GM18861 (cell line): Measurements from ENCODE around the gene FGF14.

Experiments used
- ATAC-seq: cut with Tn5 transposase; IDR thresholded peaks from one replicate; pipeline ENCODE4 v1.9.1; 2021; ENCODE audit not compliant: unreplicated experiment

Gene FGF14

GRCh38 chr13:101828119-101828518 is 573.7 kb downstream of the FGF14 start:
- no peak for ATAC-seq

DNA sequence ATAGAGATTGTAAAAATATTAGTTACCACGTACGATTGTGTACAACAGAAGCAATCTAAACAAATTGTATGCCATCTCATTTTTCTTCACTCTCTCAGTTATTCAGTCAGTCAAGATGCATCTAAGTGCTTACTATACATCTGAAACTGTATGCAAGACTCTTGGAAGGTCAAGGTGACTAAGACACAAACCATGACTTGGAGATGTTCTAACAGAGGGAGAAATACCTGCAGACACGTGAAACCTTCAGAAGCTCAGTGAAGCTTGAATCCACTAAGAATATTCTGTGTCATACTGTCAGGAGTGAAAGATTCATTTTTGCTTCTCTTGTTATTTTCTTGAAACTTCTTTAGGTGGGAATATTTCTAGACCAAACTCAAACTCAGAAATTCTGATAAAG is 584.0 kb downstream of the FGF14 start:
- no peak for ATAC-seq

DNA sequence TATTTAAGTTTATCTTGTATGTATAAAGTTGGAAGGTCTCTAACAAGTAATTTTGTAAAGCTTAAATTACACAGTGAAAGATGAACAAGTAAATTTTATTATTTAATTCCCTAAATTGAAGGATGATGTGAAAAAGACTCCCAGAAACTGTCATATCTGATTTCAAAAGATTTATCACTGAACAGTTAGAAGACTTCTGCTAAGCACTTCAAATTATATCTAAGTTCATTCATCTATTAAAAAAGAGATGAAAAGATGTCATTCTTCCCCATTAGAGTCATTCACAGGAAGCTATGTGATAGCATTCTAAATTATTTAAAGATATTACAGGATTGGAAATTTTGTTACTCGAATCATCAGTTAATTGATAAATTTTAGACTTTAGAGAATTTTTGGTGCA is 590.0 kb downstream of the FGF14 start:
- no peak for ATAC-seq

DNA sequence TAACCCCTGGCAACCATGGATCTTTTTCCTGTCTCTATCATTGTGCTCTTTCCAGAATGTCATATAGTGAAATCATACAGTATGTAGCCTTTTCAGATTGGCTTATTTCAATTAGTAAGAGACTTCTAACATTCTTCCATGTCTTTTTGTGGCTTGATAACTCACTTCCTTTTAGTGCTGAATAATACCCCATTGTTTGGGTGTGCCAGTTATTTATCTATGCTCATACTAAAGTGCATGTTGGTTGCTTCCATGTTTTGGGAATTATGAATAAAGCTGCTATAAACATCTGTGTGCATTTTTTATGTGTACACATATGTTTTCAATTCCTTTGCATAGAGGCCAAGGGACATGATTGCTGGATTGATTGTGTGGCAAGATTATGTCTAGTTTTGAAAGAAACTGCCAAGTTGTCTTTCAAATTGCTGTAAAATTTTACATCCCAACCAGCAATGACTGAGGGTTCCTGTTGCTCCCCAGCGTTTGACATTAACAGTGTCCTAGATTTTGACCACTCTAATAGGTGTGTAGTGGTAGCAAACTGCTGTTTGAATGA is 590.5 kb downstream of the FGF14 start:
- ATAC-seq, result no peak

DNA sequence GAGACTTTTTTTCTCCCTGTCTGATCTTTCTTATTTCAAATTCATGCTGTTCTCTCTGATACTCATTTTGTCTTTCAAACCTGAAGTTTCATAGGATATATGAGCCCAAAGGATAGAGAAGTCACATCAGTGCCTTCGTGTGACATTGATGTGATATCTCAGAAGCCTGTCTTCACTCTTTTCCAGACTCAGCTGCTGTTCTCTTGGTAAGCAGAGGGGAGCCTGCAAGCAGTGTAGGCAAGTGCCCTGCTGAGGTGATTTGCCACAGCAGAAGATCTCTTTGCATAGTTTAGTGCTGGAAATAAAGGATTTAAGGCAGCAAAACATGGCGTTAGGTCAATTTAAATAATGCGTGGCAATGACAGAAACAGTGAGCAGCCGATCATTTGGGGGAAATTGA is 602.7 kb downstream of the FGF14 start:
- ATAC-seq, result no peak

DNA sequence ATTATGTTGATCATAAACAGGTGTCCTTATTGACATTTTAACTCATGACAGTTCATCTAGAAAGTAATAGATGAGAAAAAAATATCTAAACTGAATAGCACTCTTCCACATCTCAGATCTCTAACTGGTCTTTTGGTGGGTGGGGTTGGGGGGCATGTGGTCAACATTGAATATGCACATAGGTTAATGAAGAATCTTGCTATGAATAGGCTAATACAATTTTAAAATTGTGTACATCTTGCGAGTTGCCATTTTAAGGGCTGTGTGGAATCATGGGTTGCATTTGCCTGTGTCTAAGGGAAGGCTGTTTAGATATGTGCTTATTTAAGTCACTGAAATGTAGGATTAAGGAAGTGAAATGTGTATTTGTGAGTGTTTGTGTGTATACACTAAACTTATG is 603.4 kb downstream of the FGF14 start:
- ATAC-seq, result no peak

GRCh38 chr13:101795460-101795859 is 606.4 kb downstream of the FGF14 start:
- ATAC-seq, result no peak

GRCh38 chr13:101795025-101795424 is 606.8 kb downstream of the FGF14 start:
- ATAC-seq, result no peak

DNA sequence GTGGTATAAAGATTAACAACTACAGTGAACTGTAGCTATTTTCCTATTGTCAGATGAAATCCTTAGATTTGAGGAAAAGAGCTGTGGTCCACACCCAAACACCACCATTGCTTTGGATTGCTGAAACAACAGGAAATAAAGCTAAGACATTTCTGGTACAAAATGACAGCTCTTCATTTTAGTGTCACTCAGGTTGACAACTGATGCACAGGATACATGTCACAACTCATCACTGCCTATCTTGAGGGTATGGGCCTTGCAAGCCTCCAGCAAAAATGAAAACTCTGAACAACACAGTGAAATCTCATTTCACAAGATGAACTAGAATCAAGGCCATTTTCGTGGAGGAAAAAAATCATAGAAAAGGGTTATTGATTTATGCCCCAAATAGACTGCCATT is 609.7 kb downstream of the FGF14 start:
- ATAC-seq, result no peak

GRCh38 chr13:101785858-101786257 is 616.0 kb downstream of the FGF14 start:
- peak; percentile 70 for ATAC-seq

- ATAC-seq, result no peak
These were observed 617.5 kb downstream of the FGF14 start for GRCh38 chr13:101784313-101784712.

GRCh38 chr13:101783554-101783953 is 618.3 kb downstream of the FGF14 start:
- no peak for ATAC-seq

GRCh38 chr13:101780211-101780610 is 621.6 kb downstream of the FGF14 start:
- no peak for ATAC-seq

GRCh38 chr13:101779147-101779546 is 622.7 kb downstream of the FGF14 start:
- no peak for ATAC-seq

GRCh38 chr13:101775267-101775666 is 626.6 kb downstream of the FGF14 start:
- ATAC-seq, result no peak

DNA sequence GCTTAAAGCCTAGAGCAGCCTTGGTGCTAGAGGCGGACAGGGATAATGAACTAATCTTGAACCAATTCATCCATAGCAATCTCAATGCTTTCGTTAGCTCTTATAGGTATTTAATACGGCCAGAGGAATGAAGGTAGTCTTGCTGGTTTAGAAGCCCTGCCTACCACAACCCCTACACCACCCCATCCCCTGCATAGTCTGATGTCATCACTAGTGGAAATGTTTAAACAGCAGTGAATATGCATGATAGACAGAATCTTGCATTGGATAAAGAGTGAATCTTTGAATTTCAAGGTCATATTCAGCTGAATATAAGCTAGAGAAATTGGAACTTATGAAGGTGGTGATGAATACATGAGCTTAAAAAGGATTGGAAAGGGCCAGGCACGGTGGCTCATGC is 627.5 kb downstream of the FGF14 start:
- no peak for ATAC-seq

DNA sequence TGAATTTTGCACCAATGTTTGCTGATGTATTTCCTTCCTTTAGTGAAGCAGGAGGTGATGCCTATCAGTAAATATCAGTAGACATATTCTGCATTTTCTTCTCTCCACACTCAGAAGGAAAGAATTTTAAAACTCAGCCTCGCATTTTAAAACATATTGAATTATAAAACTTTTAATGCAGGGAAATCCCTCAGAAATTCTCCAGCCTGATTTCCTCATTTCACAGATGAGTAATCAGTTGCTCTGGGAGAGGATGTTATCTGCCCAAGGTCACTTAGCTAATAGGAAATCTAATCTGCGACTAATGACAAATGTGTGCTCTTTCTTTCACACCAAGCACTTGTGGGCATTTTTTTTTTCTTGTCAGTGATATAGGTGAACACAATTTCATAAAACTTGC is 628.8 kb downstream of the FGF14 start:
- ATAC-seq, result no peak

GRCh38 chr13:101767131-101767530 is 634.7 kb downstream of the FGF14 start:
- no peak for ATAC-seq

DNA sequence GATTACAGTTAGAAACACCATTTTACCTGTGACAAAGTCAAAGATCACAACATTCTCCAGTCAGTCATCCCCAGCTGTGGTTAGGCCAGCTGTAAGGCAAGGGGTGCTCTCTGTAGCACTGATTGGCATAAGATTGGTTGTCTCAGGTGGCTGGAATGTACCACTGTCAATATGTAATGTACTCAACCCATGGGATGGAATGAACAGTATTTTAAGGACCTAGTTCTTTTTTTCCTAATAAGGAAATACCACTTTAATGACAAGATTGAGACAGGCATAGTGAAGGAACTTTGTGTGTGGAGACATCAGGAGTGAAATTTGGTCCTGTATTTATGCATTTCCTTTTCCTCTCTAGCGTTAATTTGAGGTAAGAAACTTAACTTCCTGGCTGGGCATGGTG is 638.7 kb downstream of the FGF14 start:
- no peak for ATAC-seq

- peak; percentile 96 for ATAC-seq
These were observed 644.3 kb downstream of the FGF14 start for GRCh38 chr13:101757446-101758039.

- ATAC-seq, result no peak
These were observed 646.5 kb downstream of the FGF14 start for GRCh38 chr13:101755228-101755887.

DNA sequence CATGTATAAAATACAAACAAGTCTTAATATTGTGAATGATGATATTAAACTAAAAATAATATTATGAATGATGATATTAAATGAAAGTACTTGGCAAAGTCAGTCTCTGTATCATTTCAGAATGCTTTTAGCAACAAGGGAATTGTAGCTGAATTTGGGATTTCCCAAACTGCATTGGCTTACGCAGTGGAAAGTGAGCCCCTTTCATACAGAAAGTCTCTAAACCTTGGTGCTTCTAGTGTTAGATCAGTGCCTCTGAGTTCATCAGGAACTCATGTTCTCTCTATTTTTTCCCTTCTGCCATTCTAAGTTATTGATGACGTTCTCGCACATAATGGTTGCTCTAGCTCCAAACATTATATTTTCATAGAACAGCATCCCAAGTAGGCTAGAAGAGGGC is 649.4 kb downstream of the FGF14 start:
- no peak for ATAC-seq

GRCh38 chr13:101751488-101751887 is 650.4 kb downstream of the FGF14 start:
- ATAC-seq, result peak; percentile 66
